Measurements from ENCODE around the gene RYR2.

GRCh38 chr1:237754627-237755026 lies 712.6 kb downstream of the RYR2 start:
- TF ChIP-seq, protein P1, sequence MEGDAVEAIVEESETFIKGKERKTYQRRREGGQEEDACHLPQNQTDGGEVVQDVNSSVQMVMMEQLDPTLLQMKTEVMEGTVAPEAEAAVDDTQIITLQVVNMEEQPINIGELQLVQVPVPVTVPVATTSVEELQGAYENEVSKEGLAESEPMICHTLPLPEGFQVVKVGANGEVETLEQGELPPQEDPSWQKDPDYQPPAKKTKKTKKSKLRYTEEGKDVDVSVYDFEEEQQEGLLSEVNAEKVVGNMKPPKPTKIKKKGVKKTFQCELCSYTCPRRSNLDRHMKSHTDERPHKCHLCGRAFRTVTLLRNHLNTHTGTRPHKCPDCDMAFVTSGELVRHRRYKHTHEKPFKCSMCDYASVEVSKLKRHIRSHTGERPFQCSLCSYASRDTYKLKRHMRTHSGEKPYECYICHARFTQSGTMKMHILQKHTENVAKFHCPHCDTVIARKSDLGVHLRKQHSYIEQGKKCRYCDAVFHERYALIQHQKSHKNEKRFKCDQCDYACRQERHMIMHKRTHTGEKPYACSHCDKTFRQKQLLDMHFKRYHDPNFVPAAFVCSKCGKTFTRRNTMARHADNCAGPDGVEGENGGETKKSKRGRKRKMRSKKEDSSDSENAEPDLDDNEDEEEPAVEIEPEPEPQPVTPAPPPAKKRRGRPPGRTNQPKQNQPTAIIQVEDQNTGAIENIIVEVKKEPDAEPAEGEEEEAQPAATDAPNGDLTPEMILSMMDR (IDR thresholded peaks at IDR 0.05) = no peak
- TF ChIP-seq EP300 (IDR thresholded peaks at IDR 0.05; ENCODE audit: low read depth) (no peak), POLR2A (IDR thresholded peaks at IDR 0.05) (no peak)
